Lower leg skin (tissue), 4 donors: ENCODE results near the gene TRAPPC5. TPM values are rescaled to one million over a fixed set of nuclear protein-coding genes. Genes with fewer than 3 reads are reported as not detected.

Experiments
- DNase-seq, 2 donors: peaks; one replicate each; pipeline ENCODE4 v3.0.0-alpha.2; 2019; ENCODE audit warnings: low spot score in 2 of 2
- H3K4me3 ChIP-seq: fragments of 200-600 bp; sonication (generic); 2 replicates; pipeline ENCODE4 v1.5.1; 2017; ENCODE audit warnings: mild to moderate bottlenecking, low read depth; ENCODE audit not compliant: poor library complexity, severe bottlenecking
- CTCF ChIP-seq, 3 donors: fragments of 450-650 bp; IDR thresholded peaks; one replicate each; pipeline ENCODE4 v1.5.1; 2016; ENCODE audit warnings: antibody characterized with exemption in 3 of 3, mild to moderate bottlenecking in 3 of 3, moderate library complexity in 2 of 3
- POLR2A ChIP-seq, 2 donors: fragments of 450-650 bp; IDR thresholded peaks; one replicate each; pipeline ENCODE4 v1.6.1; 2016 to 2017; ENCODE audit warnings: antibody characterized with exemption in 2 of 2, mild to moderate bottlenecking in 1 of 2, moderate library complexity in 1 of 2
- WGBS, 2 donors: methylation state at CpG; one replicate each; pipeline ENCODE4 v1.1.5; 2018; 5-methylcytosine and 5-hydroxymethylcytosine counted together
- intact Hi-C: fragments of 100-400 bp; cut with DNase I; formaldehyde crosslinking; loops from one replicate; pipeline ENCODE4 v1.15.0; 2023; ENCODE audit warnings: low total_unique reads
- total RNA-seq, 4 donors: library from RNA; depleted of rRNA; stranded (reverse); fragments of >200 nt; gene quantifications; one replicate each; pipeline ENCODE4 v1.1.0, GENCODE V29; 2016

The TRAPPC5 gene
- total RNA-seq, 4 donors from 2014 or later: 115 to 197 (median 143) TPM

GRCh38 chr19:7690779-7691258 lies 10.2 kb downstream of the TRAPPC5 start:
- no peak for DNase-seq
- 78 to 94% methylated on average over 8 of the region's 8 CpGs for WGBS, 2 donors
- H3K4me3 ChIP-seq: no peak overlapping the region
- TF ChIP-seq CTCF (IDR thresholded peaks at IDR 0.05): no peak
- no peak for TF ChIP-seq POLR2A (IDR thresholded peaks at IDR 0.05)
- intact Hi-C loops: no loop called here

- no peak for TF ChIP-seq CTCF (IDR thresholded peaks at IDR 0.05)
- TF ChIP-seq POLR2A (IDR thresholded peaks at IDR 0.05): no peak
- H3K4me3 ChIP-seq: no peak overlapping the region
- intact Hi-C loops: no loop called here
- no peak for DNase-seq
Measured at GRCh38 chr19:7691497-7691896, 10.9 kb downstream of the TRAPPC5 start.

GRCh38 chr19:7692417-7693088 lies 11.9 kb downstream of the TRAPPC5 start:
- intact Hi-C loops: no loop called here
- no peak overlapping the region for H3K4me3 ChIP-seq
- 77 to 92% methylated on average over 13 of the region's 13 CpGs for WGBS, 2 donors
- DNase-seq: no peak
- TF ChIP-seq CTCF (IDR thresholded peaks at IDR 0.05): no peak
- TF ChIP-seq POLR2A (IDR thresholded peaks at IDR 0.05): no peak

GRCh38 chr19:7694499-7694898 lies 13.9 kb downstream of the TRAPPC5 start:
- DNase-seq: no peak
- H3K4me3 ChIP-seq: no peak overlapping the region
- intact Hi-C loops: no loop called here
- TF ChIP-seq CTCF (IDR thresholded peaks at IDR 0.05) (no peak), POLR2A (IDR thresholded peaks at IDR 0.05) (no peak)
- WGBS, 2 donors: 50 to 57% methylated on average over 4 of the region's 4 CpGs

- DNase-seq: no peak
- TF ChIP-seq POLR2A (IDR thresholded peaks at IDR 0.05) (no peak), CTCF (IDR thresholded peaks at IDR 0.05) (no peak)
- H3K4me3 ChIP-seq: no peak overlapping the region
- WGBS, 2 donors: 76 to 85% methylated on average over 10 of the region's 10 CpGs
- intact Hi-C loops: no loop called here
Measured at GRCh38 chr19:7697721-7698287, 17.2 kb downstream of the TRAPPC5 start.
